HG03135 (cell line): ENCODE measurements around the gene ZBTB46.
A peak's percentile ranks its signal among the peaks of the same experiment; 100 is the strongest.

ENCODE experiments used
- ATAC-seq: cut with Tn5 transposase; IDR thresholded peaks from one replicate; pipeline ENCODE4 v1.9.1; 2021; ENCODE audit warnings: mild to moderate bottlenecking, moderate library complexity; ENCODE audit not compliant: unreplicated experiment

Gene ZBTB46

GRCh38 chr20:63839620-63840019, 8.6 kb upstream of the ZBTB46 start:
- no peak for ATAC-seq

- no peak for ATAC-seq
These were observed 6.4 kb upstream of the ZBTB46 start for GRCh38 chr20:63837479-63837878.

GRCh38 chr20:63836458-63837344, 5.6 kb upstream of the ZBTB46 start:
- no peak for ATAC-seq

DNA sequence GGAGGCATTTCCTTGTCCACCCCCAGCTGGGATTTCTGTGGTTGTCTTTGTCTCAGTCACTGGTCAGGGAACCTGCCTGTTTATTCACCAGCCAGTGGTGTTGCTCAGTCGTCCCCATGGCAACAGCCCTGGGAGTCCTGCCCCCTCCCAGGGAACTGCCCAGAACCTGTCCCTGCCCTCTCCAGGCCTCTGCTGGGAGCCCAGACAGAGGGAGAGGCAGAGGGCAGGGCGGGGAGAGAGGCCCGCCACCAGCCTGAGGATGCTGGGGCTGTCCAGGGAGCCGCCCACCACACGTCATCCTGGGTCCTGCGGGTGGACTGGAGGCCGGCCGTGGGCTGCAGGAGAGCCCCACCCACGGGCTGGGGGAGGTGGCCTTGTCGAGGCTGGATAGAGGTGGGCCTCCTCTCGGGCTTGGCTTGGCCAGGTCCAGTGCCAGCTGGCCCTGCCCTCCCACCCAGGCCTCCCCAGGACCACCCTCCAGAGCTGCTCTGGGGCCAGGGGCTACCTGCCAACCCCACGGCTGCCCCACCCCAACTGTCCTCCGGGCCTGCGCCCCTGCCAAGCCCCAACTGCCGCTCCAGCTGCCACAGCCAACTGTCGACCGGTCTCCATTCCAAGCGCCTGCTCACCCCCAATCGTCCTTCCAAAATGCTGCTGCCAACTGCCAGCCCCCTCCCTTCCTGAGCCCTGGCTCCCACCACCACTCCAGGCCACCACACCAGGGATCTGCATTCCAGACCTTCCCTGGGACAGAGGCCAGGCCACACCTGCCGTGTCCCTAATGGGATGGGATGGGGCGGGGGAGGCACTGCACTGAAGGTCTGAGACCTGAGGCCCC, 4.2 kb upstream of the ZBTB46 start:
- ATAC-seq = no peak

- no peak for ATAC-seq
These were observed 3.4 kb upstream of the ZBTB46 start for GRCh38 chr20:63834491-63834880.

DNA sequence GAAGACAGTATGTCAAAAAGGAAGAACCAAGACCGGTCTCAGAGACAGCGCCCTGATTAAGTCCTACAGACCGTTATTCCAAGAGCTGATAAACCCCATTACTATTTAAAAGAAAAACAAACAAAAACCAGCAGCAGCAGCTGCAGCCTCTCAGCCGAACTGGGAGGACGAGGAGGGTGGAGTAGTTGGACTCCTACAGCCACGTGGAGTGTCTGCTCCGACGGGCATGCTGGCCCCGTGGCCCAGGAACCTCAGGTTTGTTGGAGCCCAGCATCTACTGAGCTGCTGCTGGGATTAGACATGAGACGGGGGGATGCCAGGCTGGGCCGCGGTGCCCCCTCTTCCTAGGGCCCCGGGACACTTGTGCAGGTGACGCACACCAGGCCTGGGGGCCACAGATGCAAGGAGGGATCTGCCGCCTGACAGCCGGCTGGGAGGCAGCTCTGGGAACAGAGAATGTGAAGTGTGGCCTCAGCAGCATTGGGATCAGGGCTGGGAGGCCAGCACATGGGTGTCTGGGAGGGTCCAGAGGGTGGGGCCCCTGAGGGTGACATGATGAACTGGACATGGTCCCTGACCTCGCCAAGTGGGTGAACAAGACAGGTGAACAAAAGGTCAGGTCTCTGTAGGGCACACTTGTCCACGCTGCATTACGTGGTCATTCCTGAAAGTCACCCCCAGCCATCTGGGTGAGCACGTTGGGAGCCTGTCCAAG, 2.9 kb upstream of the ZBTB46 start:
- ATAC-seq = no peak

GRCh38 chr20:63831993-63832686, 1.1 kb upstream of the ZBTB46 start:
- ATAC-seq = peak; percentile 12

- peak; percentile 23 for ATAC-seq
These were observed 555 bp upstream of the ZBTB46 start for GRCh38 chr20:63831646-63831992.

DNA sequence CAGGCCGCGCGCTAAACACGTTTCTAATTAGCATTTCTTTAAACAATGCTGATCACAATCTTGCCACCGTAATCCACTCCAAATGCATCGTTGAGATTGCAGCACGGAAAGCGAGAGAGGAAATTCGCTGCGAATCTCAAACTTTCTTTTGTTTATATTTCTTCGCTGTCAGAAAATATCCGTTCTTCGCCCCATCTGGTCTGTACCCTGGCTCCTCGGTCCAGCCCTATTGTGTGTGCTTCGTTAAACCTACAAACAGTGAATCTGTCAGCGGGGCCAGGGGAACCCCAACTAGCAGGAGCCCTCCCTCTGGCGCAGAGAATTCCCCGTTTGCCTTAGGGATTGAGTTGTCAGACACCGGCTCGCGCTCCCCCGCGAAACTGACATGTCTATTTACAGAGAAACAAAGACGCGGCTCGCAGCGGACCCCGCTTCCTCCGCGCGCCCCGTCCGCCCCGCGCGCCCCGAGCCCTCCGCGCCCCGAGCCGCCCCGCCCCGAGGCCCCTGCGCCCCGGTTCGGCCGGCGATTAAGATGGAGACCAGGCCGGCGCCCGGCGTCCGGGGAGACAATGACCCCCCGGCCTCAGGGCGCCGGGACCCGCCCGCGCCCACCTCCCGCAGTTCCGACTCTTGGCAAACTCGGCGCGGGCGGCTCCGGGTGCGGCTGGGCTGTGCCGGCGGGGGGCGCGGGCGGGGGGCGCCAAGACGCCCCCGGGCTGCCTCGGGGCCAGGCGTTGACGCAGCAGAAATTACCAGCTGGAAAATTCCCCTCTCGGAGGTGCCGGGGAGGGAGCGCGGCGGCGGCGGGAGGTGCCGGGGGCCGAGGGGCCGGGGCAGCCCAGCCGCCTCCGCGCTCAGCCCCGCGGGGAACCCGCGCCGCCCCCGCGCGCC, 874 bp downstream of the ZBTB46 start:
- peak; percentile 15 for ATAC-seq

DNA sequence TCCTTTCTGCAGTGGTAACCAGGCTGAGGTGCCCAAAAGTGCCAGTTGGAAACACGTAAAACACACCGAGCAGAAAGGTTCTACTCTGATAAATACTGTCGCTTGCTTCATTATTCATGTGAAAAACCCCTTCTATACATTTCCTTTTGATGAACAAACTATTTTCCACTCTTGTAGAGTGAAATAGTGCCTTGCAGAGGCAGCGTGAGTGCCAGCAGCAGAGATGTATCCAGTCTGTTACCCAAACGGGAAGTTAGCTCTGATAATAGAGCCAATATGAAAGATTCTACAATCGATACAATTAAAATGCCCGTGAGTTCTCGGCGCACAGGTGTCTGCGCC, 1.5 kb downstream of the ZBTB46 start:
- no peak for ATAC-seq

DNA sequence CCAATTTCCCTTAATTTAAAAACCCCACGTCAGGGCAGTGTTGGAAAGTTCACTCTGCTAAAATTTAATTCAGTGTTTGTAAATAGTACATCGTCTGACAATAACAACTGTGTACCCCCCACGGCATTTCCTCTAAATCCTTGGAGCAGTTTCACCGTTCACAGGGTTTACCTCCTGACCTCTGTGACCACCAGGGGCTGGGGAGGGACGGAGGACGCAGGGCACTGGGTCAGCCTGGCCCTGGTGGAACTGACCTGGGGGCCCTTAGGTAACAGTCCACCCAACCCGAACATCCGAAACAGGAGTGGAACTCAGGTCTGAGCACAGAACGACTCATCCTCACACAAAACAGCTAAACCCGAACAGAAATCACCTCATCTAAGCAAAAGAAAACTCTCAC, 2.1 kb downstream of the ZBTB46 start:
- no peak for ATAC-seq

DNA sequence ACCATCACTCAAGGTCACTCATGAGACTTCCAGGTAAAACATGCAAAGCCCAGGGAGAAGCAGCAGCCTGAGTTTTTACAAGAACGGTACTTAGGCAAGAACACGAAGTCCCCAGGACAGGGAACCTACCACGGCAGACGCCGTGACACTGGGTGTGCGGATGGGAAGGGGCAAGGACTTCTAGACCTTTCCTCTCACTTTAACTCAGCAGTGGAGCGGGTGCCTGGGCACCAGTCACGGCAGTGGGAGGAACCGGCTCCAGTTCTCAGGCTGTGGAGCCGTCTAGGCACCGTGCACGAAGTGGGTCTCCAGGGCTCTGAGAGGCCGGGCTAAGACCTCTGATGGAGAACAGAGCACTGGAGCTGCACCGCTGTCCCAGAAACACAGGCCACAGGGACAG, 2.5 kb downstream of the ZBTB46 start:
- ATAC-seq = no peak

- no peak for ATAC-seq
These were observed 2.9 kb downstream of the ZBTB46 start for GRCh38 chr20:63828124-63828523.

DNA sequence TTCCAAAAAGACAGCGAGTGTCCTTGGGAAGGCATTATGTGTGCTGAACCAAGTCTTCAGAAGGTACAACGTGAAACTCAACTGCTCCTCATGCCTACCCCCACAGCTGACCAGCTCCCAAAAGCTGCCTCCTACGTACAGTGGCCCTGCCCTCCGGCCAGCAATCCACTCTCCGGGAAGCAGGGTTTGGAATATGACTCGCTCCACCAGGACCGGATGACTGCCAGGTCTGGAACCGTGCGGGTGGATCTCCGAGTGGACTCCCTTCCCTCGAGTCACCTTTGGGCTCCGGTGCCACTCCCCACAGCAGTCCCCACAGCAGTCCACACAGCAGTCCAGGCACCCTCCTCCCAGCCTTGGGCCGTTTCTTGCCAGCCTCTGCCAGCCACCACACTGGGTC, 4.3 kb downstream of the ZBTB46 start:
- ATAC-seq = no peak

DNA sequence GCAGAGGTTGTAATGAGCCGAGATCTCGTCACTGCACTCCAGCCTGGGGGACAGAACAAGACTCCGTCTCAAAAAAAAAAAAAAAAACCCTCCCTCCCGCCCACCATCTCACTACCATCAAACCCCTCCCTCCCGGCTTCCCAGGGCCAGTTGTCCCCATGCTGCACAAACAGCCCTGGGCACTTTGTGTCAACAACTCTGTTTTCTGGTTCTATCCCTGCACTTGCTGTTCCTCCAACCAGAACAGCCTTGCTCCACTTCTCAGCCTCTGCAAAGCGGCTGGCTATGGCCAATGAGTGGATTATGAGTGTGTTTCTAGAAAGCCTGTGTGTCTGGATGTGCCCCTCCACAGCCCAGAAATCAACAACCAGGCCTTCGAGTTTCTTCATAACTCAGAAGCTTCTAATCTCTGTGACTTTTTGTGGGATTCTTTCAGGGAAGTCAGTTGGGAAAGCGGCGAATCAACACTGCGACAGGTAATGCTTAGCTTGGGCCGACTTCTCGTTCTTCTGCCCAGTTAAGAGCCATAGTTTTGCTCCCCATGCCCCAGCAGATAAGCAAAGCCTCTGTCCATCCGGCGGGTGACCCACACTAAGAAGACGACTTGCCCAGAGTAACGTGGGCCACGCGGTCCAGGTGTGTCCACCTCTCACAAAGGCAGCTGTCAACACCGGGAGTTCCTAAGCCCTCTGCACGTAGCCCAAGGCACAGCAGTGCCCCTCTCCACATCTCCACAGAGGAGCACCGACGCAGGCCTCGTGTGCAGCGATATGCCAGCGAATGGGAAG, 5.5 kb downstream of the ZBTB46 start:
- ATAC-seq = no peak

- no peak for ATAC-seq
These were observed 7.3 kb downstream of the ZBTB46 start for GRCh38 chr20:63823691-63824311.

- ATAC-seq = no peak
These were observed 8.8 kb downstream of the ZBTB46 start for GRCh38 chr20:63822276-63822696.

DNA sequence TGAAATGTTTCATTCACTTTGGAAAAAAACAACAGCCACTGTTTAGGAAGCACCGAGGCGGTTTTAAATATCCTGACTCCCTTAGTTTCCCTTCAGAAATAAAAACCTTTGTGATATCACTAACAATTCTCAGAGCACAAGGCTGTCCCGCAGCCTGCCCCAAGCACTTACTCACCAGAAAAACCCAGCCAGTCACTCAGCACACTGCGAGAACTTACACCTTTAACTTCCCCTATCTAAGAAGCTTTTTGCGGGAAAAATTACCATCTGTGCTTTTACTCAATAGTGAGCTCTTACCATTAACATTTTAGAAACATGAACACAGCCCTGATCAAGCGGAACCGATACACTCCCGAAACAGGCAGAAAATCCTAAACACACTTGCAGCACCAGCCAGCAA, 9.3 kb downstream of the ZBTB46 start:
- ATAC-seq = no peak
